ENCODE measurements around the gene SDHAF4. TPM values are rescaled to one million over a fixed set of nuclear protein-coding genes. Genes with fewer than 3 reads are reported as not detected.

SDHAF4 gene
- total and polyA plus RNA-seq, 2 donors (not counting 3 experiments of a cell fraction or from before 2014, with no cell fraction given) = 3.6 to 8.6 TPM

DNA sequence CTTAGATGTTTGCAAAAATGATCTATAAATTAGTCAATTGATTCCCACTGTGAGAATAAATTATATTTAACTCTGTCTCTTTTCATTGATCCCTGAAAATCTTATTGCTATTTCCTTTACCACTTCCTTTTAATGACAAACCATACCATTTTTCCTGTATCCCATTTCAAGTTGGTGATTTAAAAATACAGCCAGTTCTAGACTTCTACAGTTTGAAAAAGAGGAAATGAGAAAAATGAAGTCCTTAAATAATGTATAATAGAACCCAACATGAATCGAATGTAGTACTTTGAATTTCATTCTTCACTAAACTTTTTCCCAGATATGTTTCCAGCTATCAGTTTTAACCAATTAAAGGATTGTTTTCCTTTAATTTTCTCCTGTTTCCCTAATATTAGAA is 29.5 kb upstream of the SDHAF4 start:
- CTCF ChIA-PET = interaction anchor here (1.4 to 1.7 kb wide), 2 partner anchors 17 to 149 kb away, joined by 4 read pairs; no protein-coding TSS in a partner anchor

More for the DNA sequence above, 29.5 kb upstream of the SDHAF4 start:
- H3K4me3 ChIP-seq (replicated peaks in 1 of 3; ENCODE audit: insufficient read depth in 1 of 3, low read depth in 1 of 3, low read length in 3 of 3) = no peak overlapping the region
- no peak overlapping the region for H3K27ac ChIP-seq (ENCODE audit: insufficient read depth, low read depth, low read length)
- H2AFZ ChIP-seq (ENCODE audit: low read depth, low read length) = no peak overlapping the region
- H3K79me2 ChIP-seq (ENCODE audit: control insufficient read depth, insufficient read depth, low read length) = no peaks in the 10 kb centered on the region
- no peaks in the 10 kb centered on the region for H3K4me1 ChIP-seq (ENCODE audit: control insufficient read depth, extremely low read depth, insufficient read depth, low read length)
- intact Hi-C loops (cut with micrococcal nuclease) = no loop called here
- dilution Hi-C loops (cut with MboI; ENCODE audit: extremely low pct_ligation_motif_present, low sequenced_read_pairs) = no loop called here
- H3K4me2 ChIP-seq (ENCODE audit: insufficient read depth, low read length) = no peak overlapping the region
- DNase-seq (ENCODE audit: low read depth, low spot score) (no peak), FAIRE-seq (no peak)
- no peaks in the 10 kb centered on the region for H3K36me3 ChIP-seq (ENCODE audit: control insufficient read depth in 2 of 2, extremely low read depth in 1 of 2, insufficient read depth in 2 of 2, low read length in 2 of 2)
- POLR2A ChIA-PET = no interaction called here
- no TSS peak for BruUV-seq (replicated peaks)
- no peaks in the 10 kb centered on the region for H3K9me3 ChIP-seq (replicated peaks; ENCODE audit: control insufficient read depth, insufficient read depth, low read length)
- H3K9ac ChIP-seq (replicated peaks; ENCODE audit: extremely low read depth, insufficient read depth, low read length) = no peak overlapping the region
- no peaks in the 10 kb centered on the region for H4K20me1 ChIP-seq (replicated peaks; ENCODE audit: control insufficient read depth, extremely low read depth, insufficient read depth, low read length)
- H3K9me1 ChIP-seq (replicated peaks; ENCODE audit: control insufficient read depth, extremely low read depth, insufficient read depth, low read length) = no peaks in the 10 kb centered on the region
- H3K27me3 ChIP-seq (ENCODE audit: control insufficient read depth in 2 of 2, insufficient read depth in 2 of 2, low read length in 2 of 2) = no peaks in the 10 kb centered on the region
- TF ChIP-seq EZH2 (IDR thresholded peaks at IDR 0.05; ENCODE audit: borderline replicate concordance, low read depth, low read length, severe bottlenecking) (no peak), MYC (IDR thresholded peaks at IDR 0.05; ENCODE audit: low read depth, low read length) (no peak), GATA2 (IDR thresholded peaks at IDR 0.05; ENCODE audit: insufficient read depth, insufficient read length, low read depth, low read length) (no peak), FOS (IDR thresholded peaks at IDR 0.05; ENCODE audit: borderline replicate concordance, insufficient read depth, low read length) (no peak), JUN (IDR thresholded peaks at IDR 0.05; ENCODE audit: borderline replicate concordance, insufficient read depth, insufficient read length, low read depth) (no peak), POLR2AphosphoS5 (IDR thresholded peaks at IDR 0.05; ENCODE audit: insufficient read depth, low read depth, low read length) (no peak), POLR2A (IDR thresholded peaks at IDR 0.05; ENCODE audit: low read depth, low read length) (no peak)
- TF ChIP-seq, protein P1, sequence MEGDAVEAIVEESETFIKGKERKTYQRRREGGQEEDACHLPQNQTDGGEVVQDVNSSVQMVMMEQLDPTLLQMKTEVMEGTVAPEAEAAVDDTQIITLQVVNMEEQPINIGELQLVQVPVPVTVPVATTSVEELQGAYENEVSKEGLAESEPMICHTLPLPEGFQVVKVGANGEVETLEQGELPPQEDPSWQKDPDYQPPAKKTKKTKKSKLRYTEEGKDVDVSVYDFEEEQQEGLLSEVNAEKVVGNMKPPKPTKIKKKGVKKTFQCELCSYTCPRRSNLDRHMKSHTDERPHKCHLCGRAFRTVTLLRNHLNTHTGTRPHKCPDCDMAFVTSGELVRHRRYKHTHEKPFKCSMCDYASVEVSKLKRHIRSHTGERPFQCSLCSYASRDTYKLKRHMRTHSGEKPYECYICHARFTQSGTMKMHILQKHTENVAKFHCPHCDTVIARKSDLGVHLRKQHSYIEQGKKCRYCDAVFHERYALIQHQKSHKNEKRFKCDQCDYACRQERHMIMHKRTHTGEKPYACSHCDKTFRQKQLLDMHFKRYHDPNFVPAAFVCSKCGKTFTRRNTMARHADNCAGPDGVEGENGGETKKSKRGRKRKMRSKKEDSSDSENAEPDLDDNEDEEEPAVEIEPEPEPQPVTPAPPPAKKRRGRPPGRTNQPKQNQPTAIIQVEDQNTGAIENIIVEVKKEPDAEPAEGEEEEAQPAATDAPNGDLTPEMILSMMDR (IDR thresholded peaks at IDR 0.05; ENCODE audit: extremely low read depth in 1 of 2, insufficient read depth in 1 of 2, low read depth in 1 of 2, low read length in 2 of 2) = no peak
- TF ChIP-seq, protein P2, sequence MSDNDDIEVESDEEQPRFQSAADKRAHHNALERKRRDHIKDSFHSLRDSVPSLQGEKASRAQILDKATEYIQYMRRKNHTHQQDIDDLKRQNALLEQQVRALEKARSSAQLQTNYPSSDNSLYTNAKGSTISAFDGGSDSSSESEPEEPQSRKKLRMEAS (IDR thresholded peaks at IDR 0.05; ENCODE audit: insufficient read depth, insufficient read length) = no peak

Measured in endothelial cell of umbilical vein (primary cell).